Measurements from ENCODE around the gene FAM171A1.

FAM171A1 gene

DNA sequence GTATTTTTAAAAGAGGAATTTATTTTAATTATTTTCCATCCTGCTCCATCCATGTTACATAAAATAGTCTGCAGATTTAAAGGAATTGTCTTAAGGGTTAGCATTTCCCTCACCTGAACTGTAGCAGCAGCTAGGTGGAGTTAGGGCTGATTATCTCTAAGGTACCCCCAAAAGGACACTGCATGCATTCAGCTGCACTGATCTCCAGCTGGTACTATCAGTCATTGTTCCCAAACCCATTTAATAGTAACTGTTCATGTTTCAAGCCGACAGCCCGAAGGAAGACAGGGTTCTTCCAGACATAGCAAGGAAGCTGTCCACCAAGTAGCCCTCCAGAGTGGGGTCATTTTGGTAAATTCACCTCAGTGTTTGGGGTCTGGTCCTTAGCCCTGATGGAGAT, 48.7 kb downstream of the FAM171A1 start:
- TF ChIP-seq ZNF274 (IDR thresholded peaks at IDR 0.05; ENCODE audit: low read depth, low read length), result no peak
- no peak overlapping the region for H3K4me3 ChIP-seq (ENCODE audit: low read length)

DNA sequence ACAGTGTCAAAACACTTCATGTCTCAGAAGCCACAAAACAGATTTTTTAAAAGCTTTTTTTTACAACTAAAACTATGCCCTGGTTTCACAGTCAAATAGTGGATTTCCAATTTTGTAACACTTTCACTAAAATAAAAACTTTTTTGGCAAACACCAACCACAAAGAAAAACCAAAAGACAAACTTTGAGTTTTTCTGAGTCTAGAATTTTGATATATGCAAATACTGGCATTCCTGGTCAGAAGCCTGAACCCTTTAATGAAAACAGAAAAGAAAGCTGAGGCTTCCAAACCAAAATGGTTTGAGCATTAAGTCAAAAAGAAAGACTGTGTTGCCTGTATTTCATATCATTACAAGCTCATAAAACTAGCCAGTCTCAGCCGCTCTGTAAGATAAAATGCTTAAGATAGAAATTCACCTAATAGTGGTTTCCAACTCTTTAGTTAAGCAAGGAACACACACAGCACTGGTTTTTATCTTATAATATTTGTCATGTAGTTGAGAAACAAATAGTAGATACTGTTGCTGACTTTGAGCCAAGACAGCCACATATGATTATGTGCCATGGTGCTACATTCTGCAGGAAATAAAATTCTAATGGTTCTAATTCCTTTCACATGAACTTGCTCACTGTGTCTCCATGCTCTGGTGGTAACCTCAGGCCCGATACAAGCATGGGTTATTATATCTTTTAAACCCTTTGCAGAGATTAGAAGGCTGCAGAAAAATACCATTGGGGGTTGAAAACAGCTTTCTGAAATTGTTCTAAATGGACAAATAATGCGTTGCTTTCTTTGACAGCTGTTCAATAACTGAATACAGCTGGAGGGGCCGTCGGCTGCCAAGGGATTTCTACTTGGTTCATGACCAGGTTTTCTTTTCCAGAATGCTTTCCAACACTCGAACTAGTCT, 49.4 kb downstream of the FAM171A1 start:
- TF ChIP-seq ZNF274 (IDR thresholded peaks at IDR 0.05; ENCODE audit: low read depth, low read length), result no peak
- no peak overlapping the region for H3K4me3 ChIP-seq (ENCODE audit: low read length)

DNA sequence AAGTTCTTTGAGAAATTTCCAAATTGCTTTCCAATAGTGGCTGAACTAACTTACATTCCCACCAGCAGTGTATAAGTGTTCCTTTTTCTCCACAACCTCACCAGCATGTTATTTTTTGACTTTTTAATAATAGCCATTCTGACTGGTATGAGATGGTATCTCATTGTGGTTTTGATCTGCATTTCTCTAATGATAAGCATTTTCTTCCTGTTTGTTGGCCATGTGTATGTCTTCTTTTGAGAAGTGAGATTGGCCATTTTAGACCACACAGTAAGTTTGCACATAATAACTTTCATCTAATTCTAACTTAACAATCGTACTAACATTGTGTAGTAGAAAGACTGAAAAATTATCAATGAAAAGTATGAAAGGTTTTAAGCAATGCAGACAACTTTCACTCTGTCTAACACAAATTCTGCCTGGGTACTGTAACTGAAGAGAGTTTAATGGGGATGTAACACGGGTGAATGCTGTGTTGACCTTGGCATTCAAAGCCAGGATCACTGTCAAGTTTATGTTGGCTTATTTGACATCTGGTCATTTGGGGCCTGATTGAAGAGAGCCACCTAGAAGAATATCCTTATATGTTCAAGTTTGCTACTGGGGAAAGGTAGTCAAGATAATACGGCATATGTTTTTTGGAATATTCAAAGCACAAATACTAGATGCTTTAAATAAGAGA, 50.4 kb downstream of the FAM171A1 start:
- no peak for TF ChIP-seq ZNF274 (IDR thresholded peaks at IDR 0.05; ENCODE audit: low read depth, low read length)

DNA sequence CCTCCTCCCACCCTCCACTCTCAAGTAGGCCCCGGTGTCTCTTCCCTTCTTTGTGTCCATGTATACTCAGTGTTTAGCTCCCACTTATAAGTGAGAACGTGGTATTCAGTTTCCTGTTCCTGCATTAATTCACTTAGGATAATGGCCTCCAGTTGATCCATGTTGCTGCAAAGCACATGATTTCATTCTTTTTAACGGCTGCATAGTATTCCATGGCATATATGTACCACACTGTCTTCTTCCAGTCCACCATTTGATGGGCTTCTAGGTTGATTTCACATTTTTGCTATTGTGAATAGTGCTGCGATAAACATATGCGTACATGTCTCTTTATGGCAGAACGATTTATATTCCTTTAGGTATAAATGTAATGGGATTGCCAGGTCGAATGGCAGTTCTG, 51.0 kb downstream of the FAM171A1 start:
- H3K4me3 ChIP-seq (ENCODE audit: low read length), result no peak overlapping the region

More for the DNA sequence above, 50.4 kb downstream of the FAM171A1 start:
- no peak overlapping the region for H3K4me3 ChIP-seq (ENCODE audit: low read length)

DNA sequence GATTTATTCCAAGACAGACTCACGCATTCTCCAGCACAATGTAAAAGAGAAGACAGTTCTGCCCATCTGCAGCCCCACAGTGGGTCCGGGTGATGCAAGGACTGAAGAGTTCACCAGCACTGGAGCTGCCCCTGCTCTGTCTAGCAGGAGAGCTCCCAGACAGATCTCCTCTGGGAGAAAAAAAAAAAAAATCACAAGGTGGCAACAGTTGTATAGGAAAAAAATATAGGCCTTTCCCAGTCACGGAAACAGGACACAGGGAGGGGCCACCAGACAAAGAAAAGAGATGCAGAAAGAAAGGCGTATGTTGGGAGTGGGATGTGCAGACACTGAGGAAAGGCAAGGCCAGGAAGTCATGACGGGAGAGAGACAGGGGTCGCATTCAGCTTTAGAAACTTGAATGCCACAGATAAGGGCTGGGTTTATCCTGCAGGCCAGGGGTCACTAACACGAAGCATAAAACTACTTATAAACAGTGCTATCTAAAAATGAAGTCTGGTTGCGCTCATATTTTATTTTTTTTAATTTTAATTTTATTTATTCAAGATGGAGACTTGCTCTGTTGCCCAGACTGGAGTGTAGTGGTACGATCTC, 54.1 kb downstream of the FAM171A1 start:
- H3K4me3 ChIP-seq (ENCODE audit: low read length), result no peak overlapping the region
- no peak for TF ChIP-seq ZNF274 (IDR thresholded peaks at IDR 0.05; ENCODE audit: low read depth, low read length)

More for the DNA sequence above, 51.0 kb downstream of the FAM171A1 start:
- no peak for TF ChIP-seq ZNF274 (IDR thresholded peaks at IDR 0.05; ENCODE audit: low read depth, low read length)

DNA sequence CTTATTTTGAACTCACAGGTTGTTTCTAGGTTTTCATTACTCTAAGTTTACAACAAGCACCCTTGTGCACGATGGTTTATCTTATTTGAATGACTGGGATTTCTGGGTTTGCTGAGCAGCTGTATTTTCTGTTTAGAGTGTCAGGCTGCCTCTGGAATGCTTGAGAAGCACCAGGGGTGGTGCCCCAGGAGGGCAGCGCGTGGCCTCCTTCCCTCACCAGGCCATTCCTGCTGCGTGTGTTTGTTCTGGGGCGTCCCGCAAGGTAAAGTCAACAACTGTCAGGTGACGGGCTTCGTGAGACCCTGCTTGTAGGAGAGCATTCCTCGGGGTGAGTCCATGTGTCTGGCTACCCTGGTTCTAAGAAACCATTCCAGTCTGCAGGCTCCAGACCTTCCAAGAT, 54.9 kb downstream of the FAM171A1 start:
- no peak overlapping the region for H3K4me3 ChIP-seq (ENCODE audit: low read length)
- TF ChIP-seq ZNF274 (IDR thresholded peaks at IDR 0.05; ENCODE audit: low read depth, low read length), result no peak

DNA sequence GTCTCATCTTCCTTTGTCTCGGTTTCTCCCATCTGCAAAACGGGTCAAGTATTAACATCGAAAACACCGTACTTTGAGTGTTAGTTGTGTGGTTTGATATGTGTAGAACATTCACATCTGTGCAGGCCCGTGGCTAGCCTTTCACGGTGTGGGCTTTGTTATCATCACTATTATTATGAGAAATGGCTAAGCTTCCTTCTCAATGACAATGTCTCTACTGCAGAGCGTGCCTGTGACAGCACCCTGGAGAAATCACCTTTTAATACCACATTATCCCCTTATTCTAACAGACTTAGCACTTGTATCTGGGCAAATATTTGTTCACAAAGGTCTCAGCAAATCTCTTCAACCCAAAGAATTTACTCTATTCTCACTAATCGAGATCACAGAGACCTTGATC, 55.8 kb downstream of the FAM171A1 start:
- TF ChIP-seq ZNF274 (IDR thresholded peaks at IDR 0.05; ENCODE audit: low read depth, low read length), result no peak
- H3K4me3 ChIP-seq (ENCODE audit: low read length), result no peak overlapping the region

DNA sequence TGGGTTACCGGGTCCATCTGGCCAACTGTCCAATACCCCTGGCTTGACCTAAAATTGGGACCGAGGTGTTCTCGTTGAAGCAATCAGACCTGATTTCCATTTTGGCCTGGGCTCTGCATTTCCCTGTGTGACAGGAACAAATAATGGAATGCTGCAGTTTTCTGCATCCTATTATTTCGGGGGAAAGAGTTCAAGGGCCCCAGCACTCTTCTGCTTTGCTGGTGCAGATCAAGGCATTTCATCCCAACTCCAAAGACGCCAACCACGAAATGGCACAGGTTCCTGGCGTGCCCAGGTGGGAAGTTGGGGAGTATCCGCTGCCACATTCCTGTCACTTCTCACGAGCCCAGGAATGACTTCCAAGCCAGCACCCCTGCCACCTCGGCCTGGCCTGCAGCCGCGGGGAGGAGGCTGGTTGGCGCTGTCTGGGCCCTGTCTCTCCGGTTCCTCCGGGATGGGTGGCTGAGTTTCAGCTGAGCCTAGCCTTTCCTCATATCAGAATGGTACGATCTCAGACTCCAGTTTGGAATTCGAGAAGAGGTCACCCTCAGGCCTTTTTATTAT, 56.5 kb downstream of the FAM171A1 start:
- no peak overlapping the region for H3K4me3 ChIP-seq (ENCODE audit: low read length)
- TF ChIP-seq ZNF274 (IDR thresholded peaks at IDR 0.05; ENCODE audit: low read depth, low read length), result no peak

DNA sequence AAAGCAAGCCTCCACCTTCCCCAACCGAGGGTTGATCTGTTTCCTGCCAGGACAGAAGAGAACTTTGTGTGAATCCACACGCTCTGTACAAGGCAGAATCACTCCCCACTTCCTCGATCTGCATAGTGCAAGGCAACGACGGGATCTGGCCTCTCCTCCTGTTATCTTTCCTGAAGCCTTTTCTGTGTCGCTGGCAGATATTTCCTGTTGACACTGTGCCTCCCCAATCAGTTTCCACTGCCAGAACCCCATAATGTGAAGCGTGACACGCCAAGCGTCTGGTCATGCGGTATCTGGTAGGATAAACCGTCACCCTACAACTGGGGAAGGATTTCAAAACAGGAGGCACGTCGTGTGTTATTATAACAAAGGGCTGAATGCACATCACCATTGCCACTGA, 57.2 kb downstream of the FAM171A1 start:
- no peak for TF ChIP-seq ZNF274 (IDR thresholded peaks at IDR 0.05; ENCODE audit: low read depth, low read length)
- H3K4me3 ChIP-seq (ENCODE audit: low read length), result no peak overlapping the region

DNA sequence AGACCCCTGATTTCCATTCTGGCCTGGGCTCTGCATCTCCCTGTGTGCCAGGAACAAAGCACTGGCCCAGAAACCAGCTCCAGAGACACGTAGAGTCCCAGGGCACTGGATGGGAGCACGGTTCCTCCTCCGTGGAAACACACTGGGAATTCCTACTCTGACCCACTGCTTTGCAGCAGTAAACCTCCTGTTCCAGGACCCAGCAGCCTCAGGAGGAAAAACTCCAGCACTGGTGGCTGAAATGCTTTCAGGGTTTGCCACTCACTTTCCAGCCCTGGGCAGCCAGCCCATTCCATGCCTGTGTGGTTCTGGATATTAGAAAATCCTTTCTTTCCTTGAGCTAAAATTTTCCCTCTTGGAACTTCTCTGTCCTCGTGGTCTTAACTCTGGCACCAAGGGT, 58.0 kb downstream of the FAM171A1 start:
- H3K4me3 ChIP-seq (ENCODE audit: low read length), result no peak overlapping the region
- no peak for TF ChIP-seq ZNF274 (IDR thresholded peaks at IDR 0.05; ENCODE audit: low read depth, low read length)

DNA sequence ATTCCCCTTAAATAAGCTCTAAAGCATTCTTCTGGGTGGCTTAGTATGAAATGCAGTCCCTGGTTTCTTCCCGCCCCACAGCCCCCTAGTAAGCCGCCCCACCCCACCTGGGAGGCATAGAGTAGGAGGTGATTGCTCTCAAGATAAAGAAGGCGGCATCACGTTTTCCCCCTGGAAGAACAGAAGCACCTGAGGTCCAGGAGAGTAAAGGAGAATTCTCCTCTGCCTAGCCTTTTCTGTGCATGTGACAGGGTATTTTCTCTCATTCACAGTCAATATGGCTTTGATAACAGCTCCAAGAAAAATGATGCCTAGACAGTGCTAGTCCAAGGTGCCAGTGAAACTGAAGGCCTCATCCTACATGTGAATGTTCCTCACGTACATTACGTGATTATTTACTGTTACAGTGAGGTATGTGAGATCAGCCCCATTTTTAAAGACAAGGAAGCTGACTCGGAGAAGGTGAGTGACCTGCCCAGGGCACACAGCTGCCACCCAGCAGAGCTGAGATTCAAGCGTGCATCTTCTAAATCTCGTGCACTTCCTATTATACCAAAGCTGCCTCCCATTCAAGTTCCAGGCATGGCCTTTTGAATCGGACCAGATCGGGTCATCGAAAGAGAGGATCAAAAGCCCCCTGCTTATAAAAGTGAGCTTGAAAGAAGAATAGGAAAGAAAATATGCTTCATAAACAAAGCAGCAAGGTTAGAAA, 59.4 kb downstream of the FAM171A1 start:
- no peak overlapping the region for H3K4me3 ChIP-seq (ENCODE audit: low read length)
- no peak for TF ChIP-seq ZNF274 (IDR thresholded peaks at IDR 0.05; ENCODE audit: low read depth, low read length)

DNA sequence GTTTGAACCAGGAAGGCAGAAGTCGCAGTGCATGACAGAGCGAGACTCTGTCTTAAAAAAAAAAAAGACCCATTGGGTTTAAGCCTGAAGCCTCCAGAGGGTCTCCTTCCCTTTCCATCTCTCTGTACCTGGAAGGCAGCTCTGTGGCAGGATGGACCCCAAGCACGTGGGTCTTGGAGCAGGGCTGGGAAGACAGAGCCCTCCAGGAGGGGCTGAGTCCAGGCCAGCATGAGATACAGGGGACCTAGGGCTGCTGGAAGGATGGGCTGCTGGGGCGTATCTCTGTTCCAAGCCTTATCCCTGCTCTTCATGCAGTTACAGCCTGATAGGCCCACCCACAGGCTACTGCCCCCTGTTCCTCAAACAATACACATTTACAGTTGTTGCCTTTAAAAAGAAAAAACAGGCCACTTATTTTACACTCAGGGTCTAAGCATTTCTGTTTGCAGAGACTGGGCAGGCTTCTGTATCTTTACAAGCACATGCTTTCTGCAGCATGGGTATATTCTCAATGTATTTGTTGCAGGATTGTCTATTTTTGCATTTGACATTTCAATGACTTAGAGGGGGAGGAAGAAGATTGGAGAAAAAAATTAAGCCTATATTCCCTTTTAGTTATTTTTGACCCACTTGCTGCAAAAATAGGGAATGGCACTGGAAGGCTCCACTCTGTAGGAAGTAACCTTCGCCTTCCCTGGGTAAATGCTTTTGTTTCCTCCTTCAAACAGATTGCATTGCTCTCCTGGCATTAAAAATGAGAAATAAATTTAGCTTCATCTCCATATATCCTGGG, 60.1 kb downstream of the FAM171A1 start:
- H3K4me3 ChIP-seq (ENCODE audit: low read length), result no peak overlapping the region
- no peak for TF ChIP-seq ZNF274 (IDR thresholded peaks at IDR 0.05; ENCODE audit: low read depth, low read length)

DNA sequence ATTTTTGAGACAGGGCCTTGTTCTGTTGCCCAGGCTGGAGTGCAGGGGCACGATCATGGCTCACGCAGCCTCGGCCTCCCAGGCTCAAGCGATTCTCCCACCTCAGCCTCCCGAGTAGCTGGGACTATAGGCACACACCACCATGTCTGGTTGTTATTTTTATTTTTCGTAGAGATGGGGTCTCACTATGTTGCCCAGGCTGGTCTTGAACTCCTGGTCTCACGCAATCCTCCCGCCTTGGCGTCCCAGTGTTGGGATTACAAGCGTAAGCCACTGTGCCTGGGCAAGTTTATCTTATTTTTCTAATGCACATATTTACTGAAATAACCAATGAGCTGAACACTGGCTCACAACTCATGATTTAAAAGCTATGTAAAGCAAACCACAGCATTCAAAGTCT, 61.9 kb downstream of the FAM171A1 start:
- no peak for TF ChIP-seq ZNF274 (IDR thresholded peaks at IDR 0.05; ENCODE audit: low read depth, low read length)
- no peak overlapping the region for H3K4me3 ChIP-seq (ENCODE audit: low read length)
